ENCODE measurements around the gene IRF8.

GRCh38 chr16:85879975-85880831, 18.8 kb upstream of the IRF8 start:
- no peak for TF ChIP-seq CTCF (IDR thresholded peaks at IDR 0.05; ENCODE audit: low read depth, low read length)
- TF ChIP-seq EZH2phosphoT487 (IDR thresholded peaks at IDR 0.05; ENCODE audit: low read depth) = no peak

Data from OCI-LY3 (cell line).